ENCODE measurements around the gene OTOF. TPM values are rescaled to one million over a fixed set of nuclear protein-coding genes. Genes with fewer than 3 reads are reported as not detected.

The OTOF gene
- total RNA-seq, 1 donor from 2014 or later: not detected

- Mint-ChIP-seq H3K4me1 (no peaks in the 10 kb centered on the region), H3K36me3 (ENCODE audit: low read depth) (no peaks in the 10 kb centered on the region), H3K9me3 (peaks cover 8% of the 10 kb centered on the region), H3K27me3 (no peaks in the 10 kb centered on the region), H3K27ac (no peak overlapping the region), H3K4me3 (no peak overlapping the region)
- ATAC-seq (ENCODE audit: low read depth) (no peak), DNase-seq (no peak)
- no peak for TF ChIP-seq CTCF (IDR thresholded peaks at IDR 0.05)
- intact Hi-C loops (cut with micrococcal nuclease): no loop called here
- ChIA-PET POLR2A (no interaction called here), CTCF (no interaction called here)
These were observed 3.6 kb downstream of the OTOF start for GRCh38 chr2:26474261-26474785.

- Mint-ChIP-seq H3K4me1 (no peaks in the 10 kb centered on the region), H3K36me3 (ENCODE audit: low read depth) (no peaks in the 10 kb centered on the region), H3K4me3 (no peak overlapping the region), H3K27ac (no peak overlapping the region), H3K9me3 (peaks cover 11% of the 10 kb centered on the region), H3K27me3 (no peaks in the 10 kb centered on the region)
- TF ChIP-seq CTCF (IDR thresholded peaks at IDR 0.05): no peak
- ATAC-seq (ENCODE audit: low read depth) (no peak), DNase-seq (no peak)
- POLR2A ChIA-PET: no interaction called here
- intact Hi-C loops (cut with micrococcal nuclease): no loop called here
- CTCF ChIA-PET: no interaction called here
These were observed 4.1 kb downstream of the OTOF start for GRCh38 chr2:26473796-26474195.

- intact Hi-C loops (cut with micrococcal nuclease): no loop called here
- no peaks in the 10 kb centered on the region for H3K4me1 Mint-ChIP-seq
- no peaks in the 10 kb centered on the region for H3K36me3 Mint-ChIP-seq (ENCODE audit: low read depth)
- H3K4me3 Mint-ChIP-seq: no peak overlapping the region
- no peaks in the 10 kb centered on the region for H3K27me3 Mint-ChIP-seq
- ChIA-PET CTCF (no interaction called here), POLR2A (no interaction called here)
- no peak overlapping the region for H3K27ac Mint-ChIP-seq
- DNase-seq (no peak), ATAC-seq (ENCODE audit: low read depth) (no peak)
- H3K9me3 Mint-ChIP-seq: peaks cover 16% of the 10 kb centered on the region
- no peak for TF ChIP-seq CTCF (IDR thresholded peaks at IDR 0.05)
These were observed 4.9 kb downstream of the OTOF start for GRCh38 chr2:26472821-26473655.

GRCh38 chr2:26471766-26472706, 5.9 kb downstream of the OTOF start:
- intact Hi-C loops (cut with micrococcal nuclease): no loop called here
- Mint-ChIP-seq H3K36me3 (ENCODE audit: low read depth) (no peaks in the 10 kb centered on the region), H3K4me3 (no peak overlapping the region), H3K4me1 (no peaks in the 10 kb centered on the region), H3K9me3 (peaks cover 16% of the 10 kb centered on the region), H3K27me3 (no peaks in the 10 kb centered on the region), H3K27ac (no peak overlapping the region)
- no peak for ATAC-seq (ENCODE audit: low read depth)
- TF ChIP-seq CTCF (IDR thresholded peaks at IDR 0.05): no peak
- ChIA-PET POLR2A (no interaction called here), CTCF (no interaction called here)
- no peak for DNase-seq

GRCh38 chr2:26471289-26471688, 6.6 kb downstream of the OTOF start:
- DNase-seq (no peak), ATAC-seq (ENCODE audit: low read depth) (no peak)
- intact Hi-C loops (cut with micrococcal nuclease): no loop called here
- H3K27me3 Mint-ChIP-seq: no peaks in the 10 kb centered on the region
- H3K36me3 Mint-ChIP-seq (ENCODE audit: low read depth): no peaks in the 10 kb centered on the region
- no peak for TF ChIP-seq CTCF (IDR thresholded peaks at IDR 0.05)
- H3K4me1 Mint-ChIP-seq: no peaks in the 10 kb centered on the region
- ChIA-PET CTCF (no interaction called here), POLR2A (no interaction called here)
- no peak overlapping the region for H3K4me3 Mint-ChIP-seq
- peaks cover 16% of the 10 kb centered on the region for H3K9me3 Mint-ChIP-seq
- no peak overlapping the region for H3K27ac Mint-ChIP-seq
